PFSK-1 (cell line): Measurements from ENCODE around the gene TSEN34.

ENCODE experiments used
- SIN3A ChIP-seq: IDR thresholded peaks from 2 replicates; pipeline ENCODE4 v1.6.1; 2012; ENCODE audit warnings: mild to moderate bottlenecking, low read length, moderate library complexity, borderline replicate concordance; ENCODE audit not compliant: insufficient read depth
- TF ChIP-seq, protein P1 (sequence below), 2 experiments: IDR thresholded peaks; 2 replicates each; pipeline versions ENCODE4 v1.6.1 to v1.8.0; 2011 to 2012; ENCODE audit warnings: low read depth in 2 of 2, low read length in 2 of 2, control low read depth in 1 of 2, inconsistent platforms in 1 of 2, mild to moderate bottlenecking in 1 of 2, moderate library complexity in 1 of 2; ENCODE audit not compliant: insufficient read depth in 1 of 2

DNA sequence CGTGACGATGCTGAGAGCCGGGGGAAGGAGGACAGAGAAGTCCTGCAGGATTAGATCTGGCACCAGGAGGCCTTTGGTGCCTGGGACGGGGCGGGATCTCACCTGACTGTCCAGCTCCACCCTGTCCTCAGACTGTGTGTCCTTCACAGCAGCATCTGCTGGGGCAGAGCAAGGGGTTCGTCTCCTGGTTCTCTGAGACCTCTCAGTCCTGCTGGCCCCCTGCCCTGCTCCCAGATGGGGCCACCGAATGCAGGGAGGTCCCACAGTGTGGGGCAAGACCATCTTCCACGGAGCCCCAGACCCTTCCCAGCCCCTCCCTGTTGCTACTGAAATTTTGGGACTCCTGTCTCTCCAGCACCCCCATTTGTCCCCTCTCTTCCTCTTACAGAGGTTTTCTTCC, 27.2 kb downstream of the TSEN34 start:
- TF ChIP-seq SIN3A: no peak
- TF ChIP-seq, protein P1, sequence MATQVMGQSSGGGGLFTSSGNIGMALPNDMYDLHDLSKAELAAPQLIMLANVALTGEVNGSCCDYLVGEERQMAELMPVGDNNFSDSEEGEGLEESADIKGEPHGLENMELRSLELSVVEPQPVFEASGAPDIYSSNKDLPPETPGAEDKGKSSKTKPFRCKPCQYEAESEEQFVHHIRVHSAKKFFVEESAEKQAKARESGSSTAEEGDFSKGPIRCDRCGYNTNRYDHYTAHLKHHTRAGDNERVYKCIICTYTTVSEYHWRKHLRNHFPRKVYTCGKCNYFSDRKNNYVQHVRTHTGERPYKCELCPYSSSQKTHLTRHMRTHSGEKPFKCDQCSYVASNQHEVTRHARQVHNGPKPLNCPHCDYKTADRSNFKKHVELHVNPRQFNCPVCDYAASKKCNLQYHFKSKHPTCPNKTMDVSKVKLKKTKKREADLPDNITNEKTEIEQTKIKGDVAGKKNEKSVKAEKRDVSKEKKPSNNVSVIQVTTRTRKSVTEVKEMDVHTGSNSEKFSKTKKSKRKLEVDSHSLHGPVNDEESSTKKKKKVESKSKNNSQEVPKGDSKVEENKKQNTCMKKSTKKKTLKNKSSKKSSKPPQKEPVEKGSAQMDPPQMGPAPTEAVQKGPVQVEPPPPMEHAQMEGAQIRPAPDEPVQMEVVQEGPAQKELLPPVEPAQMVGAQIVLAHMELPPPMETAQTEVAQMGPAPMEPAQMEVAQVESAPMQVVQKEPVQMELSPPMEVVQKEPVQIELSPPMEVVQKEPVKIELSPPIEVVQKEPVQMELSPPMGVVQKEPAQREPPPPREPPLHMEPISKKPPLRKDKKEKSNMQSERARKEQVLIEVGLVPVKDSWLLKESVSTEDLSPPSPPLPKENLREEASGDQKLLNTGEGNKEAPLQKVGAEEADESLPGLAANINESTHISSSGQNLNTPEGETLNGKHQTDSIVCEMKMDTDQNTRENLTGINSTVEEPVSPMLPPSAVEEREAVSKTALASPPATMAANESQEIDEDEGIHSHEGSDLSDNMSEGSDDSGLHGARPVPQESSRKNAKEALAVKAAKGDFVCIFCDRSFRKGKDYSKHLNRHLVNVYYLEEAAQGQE (IDR thresholded peaks at IDR 0.05; ENCODE audit: insufficient read depth in 1 of 2, low read depth in 2 of 2, low read length in 2 of 2): no peak
